Coronary artery (tissue), 2 donors: Measurements from ENCODE around the gene LAMTOR4.
"Not testable (repeated sequence)": the region's sequence is repeated elsewhere in the genome, so short reads cannot be mapped to it uniquely, and the experiment has no call there.

Experiments used
- DNase-seq: peaks from one replicate; pipeline ENCODE4 v3.0.0-alpha.2; 2017; ENCODE audit warnings: low spot score
- H3K27ac ChIP-seq, 2 donors: fragments of 200-600 bp; sonication (generic); one replicate each; pipeline ENCODE4 v1.5.1; 2016 to 2019
- H3K4me3 ChIP-seq: fragments of 200-600 bp; sonication (generic); 2 replicates; pipeline ENCODE4 v1.5.1; 2016; ENCODE audit warnings: mild to moderate bottlenecking, moderate library complexity
- CTCF ChIP-seq: fragments of 200-600 bp; sonication (generic); IDR thresholded peaks from one replicate; pipeline ENCODE4 v1.5.1; 2019; ENCODE audit warnings: antibody characterized with exemption

LAMTOR4 gene

GRCh38 chr7:100130608-100131453 is 17.9 kb upstream of the LAMTOR4 start:
- no peak for DNase-seq
- H3K27ac ChIP-seq = no peak overlapping the region
- TF ChIP-seq CTCF = peak; percentile 89
- peak overlapping the region; percentile 53 for H3K4me3 ChIP-seq

GRCh38 chr7:100132126-100132525 is 16.6 kb upstream of the LAMTOR4 start:
- H3K4me3 ChIP-seq = no peak overlapping the region
- H3K27ac ChIP-seq = no peak overlapping the region
- no peak for DNase-seq
- TF ChIP-seq CTCF = no peak

GRCh38 chr7:100132697-100133151 is 16.0 kb upstream of the LAMTOR4 start:
- Histone ChIP-seq H3K4me3 (no peak overlapping the region), H3K27ac (no peak overlapping the region)
- peak; percentile 49 for TF ChIP-seq CTCF
- no peak for DNase-seq

GRCh38 chr7:100137851-100138760 is 10.6 kb upstream of the LAMTOR4 start:
- no peak for DNase-seq
- Histone ChIP-seq H3K4me3 (no peak overlapping the region), H3K27ac (no peak overlapping the region)
- no peak for TF ChIP-seq CTCF

GRCh38 chr7:100141555-100141949 is 7.2 kb upstream of the LAMTOR4 start:
- no peak overlapping the region for H3K27ac ChIP-seq
- DNase-seq = no peak
- H3K4me3 ChIP-seq = no peak overlapping the region
- no peak for TF ChIP-seq CTCF

- Histone ChIP-seq H3K27ac (no peak overlapping the region), H3K4me3 (no peak overlapping the region)
- no peak for TF ChIP-seq CTCF
- DNase-seq = no peak
Measured at GRCh38 chr7:100142461-100142860, 6.3 kb upstream of the LAMTOR4 start.

- not testable (repeated sequence) for DNase-seq, H3K27ac ChIP-seq, H3K4me3 ChIP-seq
Measured at GRCh38 chr7:100146350-100146749, 2.4 kb upstream of the LAMTOR4 start.
